ENCODE results near the gene COL18A1.

Gene COL18A1

DNA sequence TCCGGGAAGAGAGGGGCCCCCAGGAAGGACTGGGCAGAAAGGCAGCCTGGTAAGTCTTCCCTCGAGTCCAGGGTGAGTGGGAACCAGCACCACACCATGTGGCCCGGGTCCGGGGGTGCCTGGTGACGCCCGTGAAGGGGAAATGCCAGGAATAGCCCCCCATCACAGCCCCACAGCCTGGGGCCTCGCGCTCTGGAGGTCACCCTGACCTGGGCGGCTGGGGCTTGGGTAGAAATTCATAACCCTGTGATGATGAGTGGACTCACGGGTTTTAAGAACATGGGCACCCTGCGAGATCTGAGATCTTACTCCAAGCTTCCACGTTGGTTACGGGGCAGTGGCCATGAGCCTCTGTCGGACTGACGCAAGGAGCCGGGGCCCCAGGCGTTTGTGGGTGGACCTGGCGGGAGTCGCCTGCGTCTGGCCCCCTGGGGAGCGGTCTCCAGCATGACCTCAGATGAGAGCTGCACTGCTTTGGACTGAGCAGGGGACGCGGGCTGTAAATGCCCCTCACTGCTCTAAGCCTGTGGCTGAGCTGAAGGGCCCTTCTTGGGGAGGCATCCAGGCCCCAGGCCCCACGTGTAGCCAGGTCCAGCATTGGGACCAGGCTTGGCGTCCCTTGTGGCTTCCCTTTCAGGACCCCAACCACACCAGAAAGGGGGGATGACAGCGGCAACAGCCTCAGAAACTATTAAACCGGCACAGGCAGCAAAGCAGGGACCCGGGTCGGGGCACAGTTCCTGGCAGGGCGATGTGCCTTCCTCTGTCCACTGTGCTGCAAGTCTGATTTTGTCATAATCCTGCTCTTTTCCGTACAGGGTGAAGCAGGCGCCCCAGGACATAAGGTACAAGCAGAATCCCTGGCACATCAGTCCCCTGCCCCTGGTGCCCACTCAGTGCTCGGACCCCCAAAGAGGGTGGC lies 77.3 kb downstream of the COL18A1 start:
- no peak for DNase-seq

DNA sequence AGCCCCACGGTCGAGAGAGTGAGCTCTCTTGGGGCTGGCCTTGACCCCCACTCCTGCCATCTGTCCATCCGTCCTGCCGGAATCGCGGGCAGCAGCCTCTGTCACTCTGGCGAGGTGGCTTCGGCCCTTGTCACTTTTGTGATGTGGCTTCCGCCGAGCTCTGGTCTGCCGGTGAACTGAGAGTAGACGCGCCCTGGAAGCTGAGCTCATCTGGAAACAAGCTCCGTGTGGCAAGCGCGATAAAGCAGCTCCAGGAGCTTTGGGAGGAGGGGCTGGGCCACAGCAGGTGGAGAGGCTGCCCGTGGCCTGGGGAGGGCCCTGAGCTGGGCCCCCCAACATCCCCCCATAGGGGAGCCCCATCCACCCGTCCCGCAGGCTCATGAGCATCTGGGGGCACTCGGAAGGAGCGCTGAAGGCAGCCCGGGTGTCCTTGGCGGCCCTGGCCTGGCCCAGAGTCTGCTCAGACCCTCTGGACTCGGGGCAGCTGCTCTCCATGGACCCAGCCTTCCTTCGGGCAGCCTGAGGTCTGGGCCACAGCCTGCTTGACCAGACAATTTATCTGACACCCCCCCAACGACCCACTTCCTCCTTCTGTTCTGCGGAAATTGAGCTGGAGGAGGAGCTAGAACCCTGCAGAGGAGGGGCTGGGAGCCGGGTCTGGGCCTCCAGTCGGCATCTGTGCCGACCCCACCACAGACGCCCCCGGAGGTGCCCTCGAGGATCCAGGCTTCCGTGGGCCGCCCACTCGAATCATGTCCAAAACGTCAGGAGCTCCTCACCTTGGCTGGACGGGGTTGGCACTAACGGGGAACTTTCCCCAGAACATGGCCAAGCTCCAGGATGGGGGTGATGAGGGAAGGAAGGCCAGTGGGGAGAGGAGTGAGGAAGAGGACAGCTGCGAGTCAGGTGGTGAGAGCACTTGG lies 78.2 kb downstream of the COL18A1 start:
- DNase-seq = no peak

DNA sequence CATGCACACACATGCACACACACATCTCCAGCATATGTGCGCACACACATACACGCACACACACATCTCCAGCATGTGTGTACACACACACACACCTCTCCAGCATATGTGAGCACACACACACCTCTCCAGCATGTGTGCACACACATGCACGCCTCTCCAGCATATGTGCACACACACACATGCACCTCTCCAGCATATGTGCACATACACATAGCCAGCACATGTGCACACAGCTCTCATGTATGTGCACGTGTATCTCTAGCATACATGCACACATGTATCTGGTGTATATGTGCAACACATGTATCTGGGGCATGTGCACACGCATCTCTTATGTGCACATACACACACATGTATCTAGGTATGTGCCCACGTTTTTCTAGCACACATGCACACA lies 79.4 kb downstream of the COL18A1 start:
- DNase-seq = no peak

DNA sequence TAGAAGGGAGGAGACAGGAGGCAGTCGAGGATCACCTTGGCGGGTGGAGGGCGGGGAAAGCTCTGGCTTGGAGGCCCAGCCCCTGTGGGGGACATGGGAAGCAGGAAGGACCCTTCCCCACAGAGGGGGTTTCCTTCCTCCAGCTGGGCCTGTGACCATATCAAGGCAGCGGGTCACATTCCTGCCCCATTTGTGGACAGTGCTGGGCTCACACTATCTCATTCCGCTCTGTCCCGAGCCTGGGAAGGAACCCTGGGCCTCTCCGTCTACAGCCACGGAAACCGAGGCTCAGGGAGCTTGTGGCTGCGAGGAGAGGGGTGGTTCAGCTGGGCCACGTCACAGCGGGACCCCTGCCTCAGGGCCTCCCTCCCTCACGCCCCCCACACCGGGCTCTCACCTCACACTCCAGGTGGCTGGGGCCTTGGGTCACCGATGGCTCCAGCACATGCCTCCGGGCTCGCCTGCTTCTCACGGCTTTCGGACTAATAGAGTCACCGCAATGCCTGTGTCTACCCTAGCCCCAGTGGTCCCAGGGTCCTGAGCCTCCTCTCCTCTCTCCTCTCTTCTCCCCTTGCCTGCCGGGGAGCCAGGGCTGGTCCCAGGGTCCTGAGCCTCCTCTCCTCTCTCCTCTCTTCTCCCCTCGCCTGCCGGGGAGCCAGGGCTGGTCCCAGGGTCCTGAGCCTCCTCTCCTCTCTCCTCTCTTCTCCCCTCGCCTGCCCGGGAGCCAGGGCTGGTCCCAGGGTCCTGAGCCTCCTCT lies 80.9 kb downstream of the COL18A1 start:
- DNase-seq = no peak

DNA sequence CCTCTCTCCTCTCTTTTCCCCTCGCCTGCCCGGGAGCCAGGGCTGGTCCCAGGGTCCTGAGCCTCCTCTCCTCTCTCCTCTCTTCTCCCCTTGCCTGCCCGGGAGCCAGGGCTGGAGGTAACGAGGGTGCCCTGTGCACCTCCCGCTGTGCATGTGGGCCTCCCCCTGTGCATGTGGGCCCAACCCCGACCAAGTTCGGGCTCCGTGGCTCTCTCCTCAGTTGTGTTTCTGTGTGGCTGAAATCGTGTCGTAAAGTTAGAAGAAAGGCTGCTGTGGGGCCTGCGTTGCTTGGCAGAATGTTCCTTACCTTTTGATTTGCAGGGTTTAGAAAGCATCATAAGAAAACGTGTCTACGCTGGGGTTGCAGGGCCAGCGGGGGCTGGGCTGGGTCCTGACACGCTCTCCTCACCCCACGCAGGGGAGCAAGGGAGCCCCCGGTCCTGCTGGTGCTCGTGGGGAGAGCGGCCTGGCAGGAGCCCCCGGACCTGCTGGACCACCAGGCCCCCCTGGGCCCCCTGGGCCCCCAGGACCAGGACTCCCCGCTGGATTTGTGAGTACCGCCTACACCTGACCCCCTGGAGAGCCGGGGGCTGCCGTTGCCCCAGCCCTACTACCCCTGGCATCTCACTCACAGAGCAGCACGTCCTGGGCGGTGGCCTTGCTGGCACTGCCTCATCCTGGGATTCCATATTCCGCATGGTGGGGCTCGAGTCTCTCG lies 81.6 kb downstream of the COL18A1 start:
- no peak for DNase-seq

DNA sequence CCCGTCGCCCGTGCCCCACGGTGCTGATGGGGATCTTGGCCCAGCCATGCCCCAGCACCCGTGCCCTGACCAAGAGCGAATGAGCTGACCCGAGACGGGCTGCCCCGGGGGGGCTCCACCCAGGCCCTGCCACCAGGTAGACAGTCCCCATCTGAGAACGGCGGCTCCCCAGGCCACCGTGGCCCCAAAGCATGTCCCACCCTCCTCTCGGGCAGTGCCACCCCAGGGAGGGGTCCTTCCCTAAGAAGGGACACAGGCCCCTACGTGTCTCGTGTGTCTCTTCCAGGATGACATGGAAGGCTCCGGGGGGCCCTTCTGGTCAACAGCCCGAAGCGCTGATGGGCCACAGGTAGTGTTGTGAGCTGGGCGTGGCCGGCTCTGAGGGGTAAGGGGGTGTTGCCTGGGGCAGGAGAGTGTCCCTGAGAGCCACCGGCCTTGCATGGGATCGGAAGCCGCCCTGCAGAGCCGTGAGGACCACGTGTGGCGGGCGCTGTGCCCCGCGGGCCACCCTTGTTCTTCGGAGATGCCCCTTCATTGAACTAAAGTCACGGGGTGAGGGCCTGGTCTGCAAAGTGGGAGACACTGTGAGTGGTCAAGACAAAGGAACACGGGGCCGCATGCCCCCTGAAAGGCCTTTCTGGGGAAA lies 82.3 kb downstream of the COL18A1 start:
- DNase-seq = no peak

DNA sequence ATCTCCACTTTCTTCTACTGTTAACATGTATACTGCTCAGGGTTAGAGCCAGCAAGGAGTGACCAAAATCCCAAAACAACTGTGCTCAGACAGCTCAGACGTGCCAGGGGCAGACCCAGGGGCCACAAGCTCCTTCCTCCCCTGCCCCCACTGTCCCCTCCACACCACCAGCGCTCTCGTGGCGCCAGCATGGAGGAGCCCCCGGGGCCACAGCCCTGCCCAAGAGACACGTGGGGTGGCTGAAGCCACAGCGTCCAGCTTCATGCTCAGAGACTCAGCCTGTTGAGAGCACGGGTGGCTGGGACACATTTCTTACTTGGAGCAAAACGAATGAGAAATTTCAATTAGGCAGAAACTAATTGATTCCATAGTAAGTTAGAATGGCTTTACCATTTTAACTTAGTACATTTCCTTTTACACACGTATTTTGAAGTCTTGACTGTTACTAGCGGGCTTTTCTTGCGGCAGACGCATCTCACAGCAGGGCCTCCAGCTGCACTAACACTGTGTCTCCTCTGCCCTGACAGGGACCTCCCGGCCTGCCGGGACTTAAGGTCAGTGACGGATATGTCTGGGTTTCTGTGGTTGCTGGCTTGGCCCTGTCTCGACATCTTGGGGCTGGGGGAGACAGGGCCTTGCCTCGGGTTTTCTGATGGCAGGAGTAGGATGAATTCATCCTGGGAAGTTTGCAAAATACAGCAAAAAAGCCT lies 83.1 kb downstream of the COL18A1 start:
- no peak for DNase-seq

DNA sequence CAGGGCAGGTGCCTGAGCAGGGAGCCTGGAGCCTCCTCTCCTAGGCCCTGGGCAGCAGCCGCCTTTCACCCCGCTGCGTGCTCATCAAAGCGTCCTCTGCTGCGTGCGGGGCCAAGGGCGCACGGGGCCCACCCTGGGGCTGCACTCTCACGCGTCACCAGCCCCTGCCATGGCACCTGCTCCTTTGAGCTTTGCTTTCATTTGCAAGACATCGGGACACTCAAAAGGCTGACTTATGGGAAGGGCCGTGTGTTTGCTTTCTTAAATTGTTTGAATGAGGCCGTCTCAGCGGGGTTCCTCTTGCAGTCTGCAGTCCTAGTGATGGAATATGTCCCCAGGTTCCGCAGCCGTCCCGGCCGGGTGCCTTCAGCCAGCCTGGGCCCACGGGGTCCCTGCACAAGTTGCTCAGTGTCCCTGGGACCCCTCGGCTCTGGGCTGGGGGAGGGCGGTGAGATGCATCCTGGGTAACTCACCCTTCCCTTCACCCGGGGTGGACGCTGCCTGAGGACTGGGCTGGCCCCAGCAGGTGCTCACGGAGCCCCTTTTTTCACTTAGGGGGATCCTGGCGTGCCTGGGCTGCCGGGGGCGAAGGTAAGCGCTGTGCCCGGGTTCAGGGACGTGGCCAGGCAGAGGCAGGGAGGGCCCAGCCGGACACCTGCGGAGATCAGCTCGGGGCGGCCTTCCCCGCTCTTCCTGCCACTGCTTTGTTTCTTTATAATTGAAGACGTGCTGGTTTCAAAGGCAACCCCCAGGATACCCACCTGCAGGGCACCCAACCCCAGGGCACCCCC lies 84.2 kb downstream of the COL18A1 start:
- DNase-seq = no peak

DNA sequence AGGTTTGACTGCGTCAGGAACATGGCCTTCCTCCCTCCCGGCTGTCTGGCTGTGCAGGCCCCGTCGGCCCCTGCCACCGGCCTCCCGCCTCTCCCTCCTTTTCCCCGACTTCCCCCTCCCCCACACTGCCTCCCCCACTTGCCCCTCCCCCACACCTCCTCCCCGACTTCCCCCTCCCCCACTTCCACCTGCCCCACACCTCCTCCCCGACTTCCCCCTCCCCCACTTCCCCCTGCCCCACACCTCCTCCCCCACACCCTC lies 84.7 kb downstream of the COL18A1 start:
- DNase-seq = no peak

DNA sequence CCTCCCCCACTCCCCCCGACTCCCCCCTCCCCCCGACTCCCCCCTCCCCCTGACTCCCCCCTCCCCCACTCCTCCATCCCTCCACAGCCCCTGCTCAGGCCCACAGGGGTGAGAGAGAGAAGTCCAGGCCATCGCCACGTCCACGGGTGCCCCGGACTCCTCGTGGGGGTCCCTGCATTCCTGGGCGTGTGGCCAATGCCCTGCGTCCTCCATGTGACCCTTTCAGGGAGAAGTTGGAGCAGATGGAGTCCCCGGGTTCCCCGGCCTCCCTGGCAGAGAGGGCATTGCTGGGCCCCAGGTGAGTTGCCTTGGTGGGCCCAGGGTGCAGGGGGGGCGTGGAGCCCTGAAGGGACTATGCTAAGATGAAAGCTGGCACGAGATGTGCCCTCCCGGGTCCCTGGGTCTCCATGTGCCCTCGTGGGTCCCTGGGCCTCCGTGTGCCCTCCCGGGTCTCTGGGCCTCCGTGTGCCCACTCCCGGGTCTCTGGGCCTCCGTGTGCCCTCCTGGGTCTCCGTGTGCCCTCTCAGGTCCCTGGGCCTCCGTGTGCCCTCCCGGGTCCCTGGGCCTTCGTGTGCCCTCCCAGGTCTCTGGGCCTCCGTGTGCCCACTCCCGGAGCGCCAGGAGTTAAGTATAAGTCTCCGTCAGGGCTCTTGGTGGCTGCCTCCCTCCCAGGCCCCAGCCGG lies 85.2 kb downstream of the COL18A1 start:
- no peak for DNase-seq

DNA sequence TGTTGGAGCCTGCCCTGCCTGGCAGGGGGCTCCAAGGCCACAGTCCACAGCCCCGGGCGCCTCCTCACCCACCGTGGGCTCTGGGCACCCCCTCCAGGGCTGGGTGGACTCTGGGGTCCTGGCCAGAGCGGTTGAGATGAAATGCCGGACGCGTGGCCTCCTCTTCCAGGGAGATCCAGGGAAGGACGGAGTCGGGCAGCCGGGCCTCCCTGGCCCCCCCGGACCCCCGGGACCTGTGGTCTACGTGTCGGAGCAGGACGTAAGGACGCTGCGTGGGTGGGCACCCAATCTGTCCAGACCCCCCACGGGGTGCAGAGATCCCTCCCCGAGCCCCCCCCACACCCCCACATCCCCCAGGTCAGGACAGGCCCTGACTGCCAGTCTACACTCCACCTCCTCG lies 86.1 kb downstream of the COL18A1 start:
- no peak for DNase-seq

DNA sequence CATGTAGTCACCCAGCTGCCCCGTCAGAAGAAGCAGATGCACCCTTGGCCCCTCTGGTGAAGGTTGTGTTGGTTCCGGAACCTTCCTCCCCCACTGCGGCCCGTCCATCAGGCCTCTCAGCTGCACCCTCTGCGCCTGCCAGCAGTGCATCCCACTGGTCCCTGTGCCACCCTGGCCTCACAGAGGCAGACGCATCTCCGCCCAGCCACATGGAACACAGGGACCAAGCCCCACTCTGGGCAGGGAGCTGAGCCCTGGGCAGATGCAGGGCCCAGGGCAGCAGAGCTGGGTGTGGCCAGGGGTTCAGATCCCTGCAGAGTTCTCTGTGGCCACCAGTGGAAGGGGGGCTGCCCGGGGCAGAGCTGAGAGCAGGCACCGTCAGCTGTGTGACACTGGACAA lies 86.7 kb downstream of the COL18A1 start:
- DNase-seq = no peak

DNA sequence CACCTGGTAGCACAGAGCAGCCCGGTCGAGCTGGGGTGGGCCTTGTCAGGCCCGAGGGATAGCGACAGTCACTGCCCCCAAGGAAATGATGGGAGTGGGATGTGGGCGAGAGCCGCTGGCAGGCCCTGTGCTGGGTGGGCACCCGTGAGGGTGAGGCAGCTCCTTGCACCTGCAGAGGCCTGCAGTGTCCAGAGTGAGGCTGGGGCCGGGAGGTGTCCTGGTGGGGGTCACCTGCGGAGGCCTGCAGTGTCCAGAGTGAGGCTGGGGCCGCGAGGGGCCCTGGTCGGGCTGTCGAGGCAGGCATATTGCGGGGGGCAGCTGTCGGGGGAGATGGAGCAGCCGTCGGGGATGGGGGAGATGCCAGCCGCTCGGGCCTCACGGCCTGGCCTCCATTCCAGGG lies 87.8 kb downstream of the COL18A1 start:
- no peak for DNase-seq

DNA sequence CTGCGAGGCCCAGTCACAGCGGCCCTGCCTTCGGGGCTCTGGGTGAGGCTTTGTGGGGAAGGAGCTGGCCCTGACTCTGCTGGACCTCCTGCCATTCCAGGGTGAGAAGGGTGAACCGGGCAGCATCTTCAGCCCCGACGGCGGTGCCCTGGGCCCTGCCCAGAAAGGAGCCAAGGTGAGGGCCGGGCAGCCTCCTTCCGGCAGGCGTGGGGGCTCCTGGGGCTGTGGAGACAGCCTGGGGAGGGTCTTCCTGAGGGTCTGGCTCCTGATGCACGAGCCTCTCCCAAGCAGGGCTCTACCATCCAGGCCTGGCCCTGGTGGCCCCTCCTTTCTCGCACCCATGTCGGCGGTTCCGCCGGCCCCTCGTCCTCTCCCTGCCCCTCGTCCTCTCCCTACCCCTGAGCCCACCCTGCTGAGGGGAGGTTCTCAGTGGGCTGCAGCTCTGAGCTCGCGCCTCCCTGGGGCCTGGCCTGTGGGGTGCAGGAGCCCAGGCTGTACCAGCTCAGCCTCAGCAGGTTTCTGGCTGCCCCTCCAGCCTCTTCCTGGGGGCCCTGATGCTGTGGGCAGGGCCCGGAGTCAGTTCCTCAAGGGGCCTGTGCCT lies 88.5 kb downstream of the COL18A1 start:
- no peak for DNase-seq

DNA sequence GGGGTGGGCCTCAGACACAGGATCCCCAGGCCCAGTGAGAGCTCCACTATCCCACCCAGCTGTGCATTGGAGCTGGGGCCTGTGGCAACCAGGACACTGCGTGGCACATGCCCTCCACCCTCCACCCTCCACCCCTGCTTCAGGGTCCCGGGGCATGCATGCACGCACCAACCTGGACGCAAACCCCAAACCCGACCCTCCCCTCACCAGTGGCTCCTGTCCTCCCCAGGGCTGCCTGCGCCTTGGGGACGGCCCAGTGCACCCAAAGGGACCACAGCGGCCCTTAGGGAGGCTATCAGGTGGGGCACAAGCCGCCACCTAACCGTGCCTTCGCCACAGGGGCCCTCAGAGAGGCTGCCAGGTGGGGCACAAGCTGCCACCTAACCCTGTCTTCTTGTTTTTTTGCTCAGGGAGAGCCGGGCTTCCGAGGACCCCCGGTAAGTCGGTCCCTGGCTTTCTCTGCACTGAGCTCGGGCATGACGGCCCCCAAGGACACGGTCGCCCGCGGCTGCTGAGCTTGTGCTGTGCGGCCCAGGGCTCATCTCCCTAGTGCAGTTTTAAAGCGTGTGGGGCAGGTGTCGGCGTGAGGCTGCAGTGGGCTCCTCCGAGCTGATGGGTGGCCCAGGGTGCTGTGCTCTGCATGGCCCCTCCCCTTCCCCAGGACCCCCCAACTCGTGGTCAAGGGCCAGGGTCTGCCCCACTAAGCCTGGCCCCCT lies 89.3 kb downstream of the COL18A1 start:
- DNase-seq = no peak

DNA sequence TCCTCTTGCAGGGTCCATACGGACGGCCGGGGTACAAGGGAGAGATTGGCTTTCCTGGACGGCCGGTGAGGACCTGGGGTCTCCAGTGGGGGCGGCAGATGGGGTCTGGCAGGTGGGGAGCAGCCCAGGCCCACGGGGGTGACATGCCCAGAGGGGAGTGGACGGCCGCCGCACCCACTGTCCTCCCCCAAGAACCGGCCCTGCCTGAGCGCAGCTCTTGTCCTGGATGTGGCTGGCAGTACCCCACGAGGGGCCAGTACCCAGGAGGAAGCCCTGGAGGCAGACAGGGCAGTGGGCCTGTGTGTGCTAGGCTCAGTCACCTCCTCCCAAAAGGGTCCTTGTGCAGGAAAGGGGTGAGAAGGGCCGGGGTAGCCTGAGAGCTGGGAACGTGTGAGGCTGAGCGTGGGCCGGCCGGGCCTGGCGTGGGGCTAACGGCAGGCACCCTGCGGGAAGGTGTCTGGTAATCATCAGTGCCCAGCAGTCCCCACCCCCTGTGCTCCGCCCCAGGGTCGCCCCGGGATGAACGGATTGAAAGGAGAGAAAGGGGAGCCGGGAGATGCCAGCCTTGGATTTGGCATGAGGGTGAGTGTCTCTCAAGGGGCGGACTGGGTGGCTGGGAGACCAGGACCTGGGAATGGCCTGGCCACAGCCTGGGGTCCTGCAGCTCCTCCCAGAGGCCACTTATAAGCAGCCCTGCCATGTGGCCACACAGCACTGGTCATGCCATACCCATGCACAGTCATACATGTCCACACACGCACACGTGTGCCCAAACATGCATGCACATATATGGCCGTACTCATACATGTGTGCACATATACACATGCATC lies 90.1 kb downstream of the COL18A1 start:
- DNase-seq = no peak

DNA sequence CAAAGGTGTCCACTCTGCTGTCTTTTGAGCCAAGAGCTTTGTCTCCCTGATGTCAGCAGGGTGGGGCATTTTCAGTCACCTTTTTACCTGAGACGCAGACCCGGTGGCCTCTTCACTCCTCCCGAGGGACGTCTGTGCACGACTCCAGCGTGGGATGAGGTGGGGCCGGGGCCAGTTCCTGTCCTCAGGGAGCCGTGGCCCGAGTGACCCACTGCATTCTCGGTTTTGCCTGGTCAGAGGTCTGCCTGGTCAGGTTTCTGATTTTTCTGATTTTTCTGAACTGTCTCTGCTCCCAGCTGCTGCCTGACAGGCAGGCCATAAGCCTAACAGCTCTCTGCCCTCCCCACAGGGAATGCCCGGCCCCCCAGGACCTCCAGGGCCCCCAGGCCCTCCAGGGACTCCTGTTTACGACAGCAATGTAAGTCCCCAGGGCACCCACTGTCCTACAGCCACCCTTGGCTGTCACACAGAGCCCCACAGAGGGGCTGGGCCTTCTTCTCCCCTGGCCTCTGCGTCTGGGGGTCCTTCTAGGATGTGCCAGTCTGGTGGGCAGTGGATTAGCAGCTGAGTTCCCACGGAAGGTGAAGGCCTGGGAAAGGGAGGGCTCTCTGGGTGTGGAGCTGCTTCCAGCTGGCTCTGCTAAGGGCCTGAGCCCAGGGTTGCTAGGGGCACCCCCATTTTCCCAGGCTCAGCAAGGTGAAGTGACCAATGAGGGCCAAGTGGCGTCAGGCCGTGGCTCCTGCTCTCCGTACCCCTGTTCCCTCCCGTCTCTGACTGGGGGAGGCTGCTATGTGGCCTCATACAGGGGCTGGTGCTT lies 91.4 kb downstream of the COL18A1 start:
- no peak for DNase-seq

Measured in right forelimb (tissue), 1 donor.